ENCODE data around the gene ANAPC10.

GRCh38 chr4:145066063-145066501 is 31.9 kb downstream of the ANAPC10 start:
- no peak for TF ChIP-seq POU2F2 (IDR thresholded peaks at IDR 0.05; ENCODE audit: low read depth, low read length)
- TF ChIP-seq POLR2AphosphoS5 (IDR thresholded peaks at IDR 0.05; ENCODE audit: low read depth, low read length), result no peak
- no peak for TF ChIP-seq POLR2A (IDR thresholded peaks at IDR 0.05; ENCODE audit: low read depth, low read length)
